Breast epithelium (tissue), 4 donors: Measurements from ENCODE around the gene RAB3A. TPM values are rescaled to one million over a fixed set of nuclear protein-coding genes. Genes with fewer than 3 reads are reported as not detected.

Experiments used
- DNase-seq, 2 donors: peaks; one replicate each; pipeline ENCODE4 v3.0.0-alpha.2; 2019; ENCODE audit warnings: low spot score in 2 of 2
- H3K27ac ChIP-seq, 2 donors: fragments of 200-600 bp; sonication (generic) in 1 of 2; one replicate each; pipeline ENCODE4 v1.5.1; 2016 to 2019; ENCODE audit warnings: mild to moderate bottlenecking in 1 of 2
- H3K27me3 ChIP-seq, 2 donors: fragments of 200-600 bp; sonication (generic) in 1 of 2; one replicate each; pipeline versions ENCODE4 v1.5.1 to v1.6.0; 2017 to 2019; ENCODE audit warnings: control low read depth in 1 of 2, mild to moderate bottlenecking in 1 of 2
- H3K36me3 ChIP-seq: fragments of 200-600 bp; one replicate; pipeline ENCODE4 v1.5.1; 2019
- H3K4me1 ChIP-seq, 2 donors: fragments of 200-600 bp; sonication (generic); one replicate each; pipeline ENCODE4 v1.5.1; 2016 to 2019; ENCODE audit warnings: control low read depth in 1 of 2
- H3K4me3 ChIP-seq, 3 donors: fragments of 200-600 bp; sonication (generic); 1 replicate in 2 of 3; 2 replicates in 1 of 3; pipeline ENCODE4 v1.5.1; 2016 to 2019; ENCODE audit warnings: mild to moderate bottlenecking in 3 of 3, moderate library complexity in 2 of 3
- H3K9me3 ChIP-seq, 2 donors: fragments of 200-600 bp; sonication (generic) in 1 of 2; one replicate each; pipeline ENCODE4 v1.5.1; 2016 to 2019; ENCODE audit warnings: control low read depth in 1 of 2
- POLR2A ChIP-seq: fragments of 450-650 bp; IDR thresholded peaks from one replicate; pipeline ENCODE4 v1.6.1; 2016; ENCODE audit warnings: antibody characterized with exemption, mild to moderate bottlenecking, moderate library complexity
- POLR2AphosphoS5 ChIP-seq, 3 donors: sonication (generic); formaldehyde crosslinking; IDR thresholded peaks; one replicate each; pipeline ENCODE4 v1.6.1; 2017; ENCODE audit warnings: antibody characterized with exemption in 3 of 3
- intact Hi-C: fragments of 100-400 bp; cut with DNase I; formaldehyde crosslinking; loops from one replicate; pipeline ENCODE4 v1.15.1; 2023; ENCODE audit warnings: low total_unique reads
- total RNA-seq, 3 donors: library from RNA; depleted of rRNA; stranded (reverse); fragments of >200 nt; gene quantifications; one replicate each; pipeline ENCODE4 v1.1.0, GENCODE V29; 2016
- TF ChIP-seq, protein P1 (sequence below), 3 donors: fragments of 450-650 bp; IDR thresholded peaks; one replicate each; pipeline ENCODE4 v1.5.1; 2016 to 2017; ENCODE audit warnings: antibody characterized with exemption in 3 of 3, mild to moderate bottlenecking in 3 of 3, moderate library complexity in 3 of 3

The RAB3A gene
- total RNA-seq, 3 donors from 2014 or later = 0.66 to 1.2 (median 1.1) TPM

DNA sequence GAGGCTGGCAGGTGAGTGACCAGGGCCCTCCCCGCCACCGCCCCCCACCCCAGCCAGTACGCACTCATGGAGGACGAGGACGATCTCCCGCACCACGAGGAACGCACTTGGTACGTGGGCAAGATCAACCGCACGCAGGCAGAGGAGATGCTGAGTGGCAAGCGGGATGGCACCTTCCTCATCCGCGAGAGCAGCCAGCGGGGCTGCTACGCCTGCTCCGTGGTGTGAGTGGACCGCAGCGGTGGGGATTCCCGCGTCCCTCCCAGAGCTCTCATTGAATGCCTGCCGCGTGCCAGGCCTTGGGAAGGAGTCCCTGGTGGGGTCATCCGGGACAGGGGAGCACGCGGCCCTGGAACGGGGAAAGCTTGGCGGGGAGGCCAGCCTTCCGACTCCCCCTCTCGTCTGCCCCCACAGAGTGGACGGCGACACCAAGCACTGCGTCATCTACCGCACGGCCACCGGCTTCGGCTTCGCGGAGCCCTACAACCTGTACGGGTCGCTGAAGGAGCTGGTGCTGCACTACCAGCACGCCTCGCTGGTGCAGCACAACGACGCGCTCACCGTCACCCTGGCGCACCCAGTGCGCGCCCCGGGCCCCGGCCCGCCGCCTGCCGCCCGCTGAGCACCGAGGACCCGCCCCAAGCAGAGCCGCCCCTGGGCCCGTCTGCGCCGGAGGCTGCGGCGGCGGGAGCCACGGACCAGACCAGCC lies 35.0 kb downstream of the RAB3A start:
- H3K4me1 ChIP-seq = no peaks in the 10 kb centered on the region
- H3K27ac ChIP-seq = no peak overlapping the region
- TF ChIP-seq, protein P1, sequence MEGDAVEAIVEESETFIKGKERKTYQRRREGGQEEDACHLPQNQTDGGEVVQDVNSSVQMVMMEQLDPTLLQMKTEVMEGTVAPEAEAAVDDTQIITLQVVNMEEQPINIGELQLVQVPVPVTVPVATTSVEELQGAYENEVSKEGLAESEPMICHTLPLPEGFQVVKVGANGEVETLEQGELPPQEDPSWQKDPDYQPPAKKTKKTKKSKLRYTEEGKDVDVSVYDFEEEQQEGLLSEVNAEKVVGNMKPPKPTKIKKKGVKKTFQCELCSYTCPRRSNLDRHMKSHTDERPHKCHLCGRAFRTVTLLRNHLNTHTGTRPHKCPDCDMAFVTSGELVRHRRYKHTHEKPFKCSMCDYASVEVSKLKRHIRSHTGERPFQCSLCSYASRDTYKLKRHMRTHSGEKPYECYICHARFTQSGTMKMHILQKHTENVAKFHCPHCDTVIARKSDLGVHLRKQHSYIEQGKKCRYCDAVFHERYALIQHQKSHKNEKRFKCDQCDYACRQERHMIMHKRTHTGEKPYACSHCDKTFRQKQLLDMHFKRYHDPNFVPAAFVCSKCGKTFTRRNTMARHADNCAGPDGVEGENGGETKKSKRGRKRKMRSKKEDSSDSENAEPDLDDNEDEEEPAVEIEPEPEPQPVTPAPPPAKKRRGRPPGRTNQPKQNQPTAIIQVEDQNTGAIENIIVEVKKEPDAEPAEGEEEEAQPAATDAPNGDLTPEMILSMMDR (IDR thresholded peaks at IDR 0.05) = no peak
- no peak for TF ChIP-seq POLR2A
- no peak for TF ChIP-seq POLR2AphosphoS5 (IDR thresholded peaks at IDR 0.05)
- DNase-seq = no peak
- intact Hi-C loops = loop anchor here (10.0 kb wide), 1 partner anchor 54 kb away; no protein-coding TSS in a partner anchor
- no peaks in the 10 kb centered on the region for H3K9me3 ChIP-seq
- no peak overlapping the region for H3K4me3 ChIP-seq
- no peaks in the 10 kb centered on the region for H3K27me3 ChIP-seq
- peaks cover 6% of the 10 kb centered on the region for H3K36me3 ChIP-seq

DNA sequence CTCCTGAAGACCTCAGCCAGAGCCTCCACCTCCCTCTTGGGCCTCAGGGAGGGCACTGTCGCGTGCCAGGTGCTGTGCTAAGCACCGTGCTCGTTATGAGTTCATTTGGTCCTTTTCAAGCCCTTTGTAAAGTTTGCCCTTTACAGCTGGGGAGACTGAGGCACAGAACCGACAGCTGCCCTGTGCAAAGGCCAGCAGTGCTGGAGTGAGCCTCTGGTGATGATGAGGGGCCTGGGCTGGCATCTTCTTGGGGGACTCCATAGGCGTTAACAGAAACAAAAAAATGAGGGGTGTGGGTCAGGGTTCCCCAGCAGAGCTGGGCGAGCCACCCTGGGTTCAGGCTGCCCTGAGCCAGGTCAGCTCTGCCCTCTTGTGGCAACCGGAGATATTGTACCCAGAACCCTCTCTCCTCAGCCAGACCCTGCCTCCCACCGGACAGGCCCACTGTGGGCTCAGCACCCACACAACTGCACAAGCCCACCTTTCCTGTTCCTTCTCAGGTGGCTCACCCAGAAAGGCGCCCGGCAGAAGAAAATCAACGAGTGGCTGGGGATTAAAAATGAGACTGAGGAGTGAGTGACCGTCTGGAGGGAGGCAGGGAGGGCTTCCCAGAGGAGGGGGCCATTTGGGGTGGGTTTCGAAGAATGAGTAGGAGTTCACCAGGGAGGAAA lies 35.7 kb downstream of the RAB3A start:
- no peak for DNase-seq
- no peak overlapping the region for H3K27ac ChIP-seq
- H3K36me3 ChIP-seq = peaks cover 6% of the 10 kb centered on the region
- intact Hi-C loops = loop anchor here (10.0 kb wide), 1 partner anchor 53 kb away; no protein-coding TSS in a partner anchor
- H3K4me1 ChIP-seq = no peaks in the 10 kb centered on the region
- no peaks in the 10 kb centered on the region for H3K9me3 ChIP-seq
- H3K27me3 ChIP-seq = no peaks in the 10 kb centered on the region
- H3K4me3 ChIP-seq = no peak overlapping the region
- TF ChIP-seq POLR2AphosphoS5 (IDR thresholded peaks at IDR 0.05) = no peak
- TF ChIP-seq POLR2A = no peak
- TF ChIP-seq, protein P1 (IDR thresholded peaks at IDR 0.05) = peak; percentile 42 to 70 (median 70)

DNA sequence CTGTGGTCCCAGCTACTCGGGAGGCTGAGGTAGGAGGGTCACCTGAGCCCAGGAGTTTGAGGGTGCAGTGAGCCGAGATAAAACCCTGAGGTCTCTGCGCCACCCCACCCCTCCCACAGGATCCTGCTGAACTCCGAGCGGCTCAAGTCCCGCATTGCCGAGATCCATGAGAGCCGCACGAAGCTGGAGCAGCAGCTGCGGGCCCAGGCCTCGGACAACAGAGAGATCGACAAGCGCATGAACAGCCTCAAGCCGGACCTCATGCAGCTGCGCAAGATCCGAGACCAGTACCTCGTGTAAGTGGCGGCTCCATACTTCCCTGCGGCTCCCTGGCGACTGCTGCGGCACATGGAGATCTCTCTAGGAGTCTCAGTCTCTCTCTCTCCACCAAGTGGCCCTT lies 36.8 kb downstream of the RAB3A start:
- peaks cover 6% of the 10 kb centered on the region for H3K36me3 ChIP-seq
- H3K27me3 ChIP-seq = no peaks in the 10 kb centered on the region
- DNase-seq = no peak
- TF ChIP-seq POLR2A (no peak), POLR2AphosphoS5 (IDR thresholded peaks at IDR 0.05) (no peak)
- TF ChIP-seq, protein P1 (IDR thresholded peaks at IDR 0.05) = no peak
- no peak overlapping the region for H3K27ac ChIP-seq
- no peaks in the 10 kb centered on the region for H3K9me3 ChIP-seq
- H3K4me3 ChIP-seq = no peak overlapping the region
- intact Hi-C loops = loop anchor here (10.0 kb wide), 1 partner anchor 52 kb away; no protein-coding TSS in a partner anchor
- H3K4me1 ChIP-seq = no peaks in the 10 kb centered on the region

DNA sequence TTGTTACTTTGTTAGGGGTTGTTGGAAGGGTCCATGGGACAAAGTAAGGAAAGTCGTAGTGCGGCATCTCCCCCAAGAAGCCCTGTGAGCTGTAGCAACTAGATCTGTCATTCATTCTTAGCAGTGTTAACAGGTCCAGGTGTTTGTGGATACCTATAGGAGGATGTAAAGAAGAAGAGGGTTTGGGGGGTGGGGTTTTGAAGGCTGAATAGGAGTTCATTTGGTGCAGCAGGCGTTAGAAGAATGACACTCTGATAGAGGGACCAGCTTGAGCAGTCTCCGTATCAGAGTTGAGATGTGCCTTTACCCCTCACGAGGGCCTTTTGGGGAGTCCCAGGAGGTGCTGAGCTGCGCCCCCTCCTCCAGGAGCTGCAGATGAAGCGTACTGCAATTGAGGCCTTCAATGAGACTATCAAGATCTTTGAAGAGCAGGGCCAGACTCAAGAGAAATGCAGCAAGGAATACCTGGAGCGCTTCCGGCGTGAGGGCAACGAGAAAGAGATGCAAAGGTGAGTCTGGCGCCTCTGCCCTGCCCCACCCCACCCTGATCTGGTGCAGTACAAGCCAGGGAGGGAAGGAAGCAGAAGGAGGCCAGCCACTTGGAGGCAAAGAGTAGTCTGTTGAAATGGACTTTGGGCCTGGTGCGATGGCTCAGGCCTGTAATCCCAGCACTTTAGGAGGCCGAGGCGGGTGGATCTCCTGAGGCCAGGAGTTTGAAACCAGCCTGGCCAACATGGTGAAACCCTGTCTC lies 37.9 kb downstream of the RAB3A start:
- Histone ChIP-seq H3K36me3 (peaks cover 6% of the 10 kb centered on the region), H3K27ac (no peak overlapping the region), H3K4me3 (no peak overlapping the region), H3K4me1 (no peaks in the 10 kb centered on the region), H3K9me3 (no peaks in the 10 kb centered on the region), H3K27me3 (no peaks in the 10 kb centered on the region)
- DNase-seq = no peak
- intact Hi-C loops = loop anchor here (10.0 kb wide), 1 partner anchor 51 kb away; no protein-coding TSS in a partner anchor
- TF ChIP-seq POLR2AphosphoS5 (IDR thresholded peaks at IDR 0.05) (no peak), POLR2A (no peak)
- TF ChIP-seq, protein P1 (IDR thresholded peaks at IDR 0.05) = no peak
